Bronchial epithelial cell (primary cell): ENCODE results near the gene C17orf113. TPM values are rescaled to one million over a fixed set of nuclear protein-coding genes. Genes with fewer than 3 reads are reported as not detected.

ENCODE experiments used
- DNase-seq: peaks from one replicate; pipeline ENCODE4 v3.0.0-alpha.2; 2010; ENCODE audit warnings: low read depth
- FAIRE-seq: peaks from 2 replicates; lab custom pipeline; 2011; peaks lifted over from hg19 to GRCh38; lab: Jason Lieb, UNC
- H3K27me3 ChIP-seq: 2 replicates; pipeline ENCODE4 v1.5.1; 2011; ENCODE audit warnings: low read length; ENCODE audit not compliant: control insufficient read depth, insufficient read depth
- H3K36me3 ChIP-seq: 2 replicates; pipeline ENCODE4 v1.5.1; 2011; ENCODE audit warnings: low read length; ENCODE audit not compliant: control insufficient read depth, insufficient read depth
- H3K4me3 ChIP-seq: 2 replicates; pipeline ENCODE4 v1.5.1; 2011; ENCODE audit warnings: mild to moderate bottlenecking, low read depth, low read length, control low read depth
- total RNA-seq: library from RNA; depleted of rRNA; stranded (reverse); fragments of >200 nt; gene quantifications from 2 replicates; pipeline ENCODE4 v1.2.1, GENCODE V29; 2014
- TF ChIP-seq, protein P1 (sequence below): IDR thresholded peaks from 2 replicates; pipeline ENCODE4 v1.5.1; 2011; ENCODE audit warnings: mild to moderate bottlenecking, moderate library complexity, low read length, control low read depth, inconsistent platforms; ENCODE audit not compliant: insufficient read depth, severe bottlenecking

The C17orf113 gene
- total RNA-seq, 1 donor from 2014 or later = 0.26 TPM

GRCh38 chr17:42034059-42034458, 16.3 kb downstream of the C17orf113 start:
- DNase-seq (no peak), FAIRE-seq (no peak)
- Histone ChIP-seq H3K36me3 (no peaks in the 10 kb centered on the region), H3K4me3 (no peak overlapping the region), H3K27me3 (no peaks in the 10 kb centered on the region)
- TF ChIP-seq, protein P1, sequence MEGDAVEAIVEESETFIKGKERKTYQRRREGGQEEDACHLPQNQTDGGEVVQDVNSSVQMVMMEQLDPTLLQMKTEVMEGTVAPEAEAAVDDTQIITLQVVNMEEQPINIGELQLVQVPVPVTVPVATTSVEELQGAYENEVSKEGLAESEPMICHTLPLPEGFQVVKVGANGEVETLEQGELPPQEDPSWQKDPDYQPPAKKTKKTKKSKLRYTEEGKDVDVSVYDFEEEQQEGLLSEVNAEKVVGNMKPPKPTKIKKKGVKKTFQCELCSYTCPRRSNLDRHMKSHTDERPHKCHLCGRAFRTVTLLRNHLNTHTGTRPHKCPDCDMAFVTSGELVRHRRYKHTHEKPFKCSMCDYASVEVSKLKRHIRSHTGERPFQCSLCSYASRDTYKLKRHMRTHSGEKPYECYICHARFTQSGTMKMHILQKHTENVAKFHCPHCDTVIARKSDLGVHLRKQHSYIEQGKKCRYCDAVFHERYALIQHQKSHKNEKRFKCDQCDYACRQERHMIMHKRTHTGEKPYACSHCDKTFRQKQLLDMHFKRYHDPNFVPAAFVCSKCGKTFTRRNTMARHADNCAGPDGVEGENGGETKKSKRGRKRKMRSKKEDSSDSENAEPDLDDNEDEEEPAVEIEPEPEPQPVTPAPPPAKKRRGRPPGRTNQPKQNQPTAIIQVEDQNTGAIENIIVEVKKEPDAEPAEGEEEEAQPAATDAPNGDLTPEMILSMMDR = no peak

- no peaks in the 10 kb centered on the region for H3K27me3 ChIP-seq
- FAIRE-seq (no peak), DNase-seq (no peak)
- TF ChIP-seq, protein P1 = no peak
- no peak overlapping the region for H3K4me3 ChIP-seq
- no peaks in the 10 kb centered on the region for H3K36me3 ChIP-seq
These were observed 18.8 kb downstream of the C17orf113 start for GRCh38 chr17:42031584-42031983.

GRCh38 chr17:42028791-42029127, 21.6 kb downstream of the C17orf113 start:
- Histone ChIP-seq H3K36me3 (peaks cover 2% of the 10 kb centered on the region), H3K4me3 (no peak overlapping the region), H3K27me3 (no peaks in the 10 kb centered on the region)
- FAIRE-seq (no peak), DNase-seq (no peak)
- TF ChIP-seq, protein P1 = no peak

- TF ChIP-seq, protein P1 = peak; percentile 38
- H3K27me3 ChIP-seq = no peaks in the 10 kb centered on the region
- DNase-seq (no peak), FAIRE-seq (no peak)
- no peak overlapping the region for H3K4me3 ChIP-seq
- H3K36me3 ChIP-seq = peaks cover 8% of the 10 kb centered on the region
These were observed 22.2 kb downstream of the C17orf113 start for GRCh38 chr17:42027961-42028790.

DNA sequence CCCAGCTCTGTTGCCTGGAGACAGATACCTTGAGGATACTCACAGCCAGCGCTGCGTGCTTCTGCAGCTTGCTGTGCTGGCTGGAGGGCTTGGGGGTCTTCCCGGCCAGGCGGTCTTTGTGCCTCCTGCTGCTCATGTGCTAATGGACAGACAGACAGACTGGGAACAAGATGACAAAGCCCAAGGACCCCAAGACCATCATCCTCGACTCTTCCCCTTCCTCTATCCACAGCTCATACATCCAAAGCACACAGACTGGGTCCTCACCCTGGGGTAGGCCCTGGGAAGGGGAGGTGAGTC, 22.9 kb downstream of the C17orf113 start:
- TF ChIP-seq, protein P1 = no peak
- no peak for FAIRE-seq

More for the DNA sequence above, 22.9 kb downstream of the C17orf113 start:
- no peak for DNase-seq
- Histone ChIP-seq H3K4me3 (no peak overlapping the region), H3K27me3 (no peaks in the 10 kb centered on the region), H3K36me3 (peaks cover 12% of the 10 kb centered on the region)
